Tracheal epithelial cell (primary cell): Measurements from ENCODE around the gene LGALS9C. TPM values are rescaled to one million over a fixed set of nuclear protein-coding genes. Genes with fewer than 3 reads are reported as not detected.

Experiments
- total RNA-seq: library from RNA; depleted of rRNA; stranded (reverse); fragments of >200 nt; gene quantifications from 2 replicates; pipeline ENCODE4 v1.2.1, GENCODE V29; 2014

The LGALS9C gene
- 1.2 TPM in 1 of 2 replicates, not detected in the other for total RNA-seq

DNA sequence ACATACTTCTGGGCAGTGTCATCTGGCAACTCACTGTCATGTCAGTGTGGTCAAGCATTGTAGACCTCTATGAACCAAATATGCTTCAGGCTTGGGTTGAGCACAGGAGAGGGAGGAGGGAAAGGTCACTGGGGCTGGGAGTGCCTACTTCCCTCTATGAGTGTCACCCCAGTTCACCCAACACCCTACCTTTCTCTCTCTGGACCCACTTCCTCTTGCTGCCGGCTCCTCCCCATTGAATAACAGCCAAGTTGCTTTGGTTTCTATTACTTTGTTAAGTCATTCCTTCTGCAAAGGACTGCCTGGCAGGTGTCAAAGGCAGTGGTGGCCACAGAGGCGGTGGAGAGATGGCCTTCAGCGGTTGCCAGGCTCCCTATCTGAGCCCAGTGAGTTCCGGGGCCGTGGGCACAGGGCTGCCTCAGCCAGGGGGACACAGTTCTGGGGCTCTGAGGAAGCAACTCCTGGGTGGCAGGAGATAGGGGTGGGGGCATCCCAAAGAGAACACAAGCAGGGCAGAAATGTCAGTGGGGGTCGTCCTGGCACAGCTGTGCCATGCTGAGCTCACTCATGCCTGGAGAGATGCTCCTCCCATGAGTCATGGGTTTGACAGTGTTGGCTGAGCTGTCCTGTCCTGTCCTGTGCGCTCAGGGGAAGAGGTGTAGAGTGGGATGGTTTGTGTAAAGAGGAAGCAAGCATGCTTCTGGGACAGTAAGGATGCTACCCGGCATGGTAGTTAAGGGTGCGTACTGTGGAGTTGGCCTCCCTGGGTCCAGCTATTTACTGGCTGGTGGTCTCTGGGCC lies at the start of gene LGALS9C:
Gene LGALS9C (plus strand): TSS at position 282 of the 801 bp plus-strand sequence. CDS start 66 bp downstream, at position 348.

Other genes with a start within 250 kb of the LGALS9C start
- 354 and 405 TPM in 2 replicates for gene FLII, start 218.1 kb upstream of the LGALS9C start, total RNA-seq
- gene MIEF2, start 216.1 kb upstream of the LGALS9C start, total RNA-seq: 17.9 and 30.8 TPM in 2 replicates
- gene TOP3A, start 161.8 kb upstream of the LGALS9C start, total RNA-seq: 12.6 and 19.0 TPM in 2 replicates
- gene SMCR8, start 161.5 kb upstream of the LGALS9C start, total RNA-seq: 14.2 and 14.7 TPM in 2 replicates
- gene SHMT1, start 113.2 kb upstream of the LGALS9C start, total RNA-seq: 11.1 and 13.2 TPM in 2 replicates
- 0.24 and 4.0 TPM in 2 replicates for gene EVPLL, start 99.0 kb upstream of the LGALS9C start, total RNA-seq
- gene TBC1D28, start 167.6 kb downstream of the LGALS9C start, total RNA-seq: not detected in 2 replicates
- 1.7 and 3.4 TPM in 2 replicates for gene FOXO3B, start 205.5 kb downstream of the LGALS9C start, total RNA-seq